ENCODE results near the gene C1orf174.

- no peak for TF ChIP-seq CTCF (conservative IDR thresholded peaks at IDR 0.05; ENCODE audit: low read depth, low read length)
- no peak for TF ChIP-seq EZH2phosphoT487 (IDR thresholded peaks at IDR 0.05; ENCODE audit: borderline replicate concordance, low read length)
- no peak for TF ChIP-seq EZH2 (IDR thresholded peaks at IDR 0.05; ENCODE audit: low read length, unreplicated experiment)
These were observed 19.5 kb downstream of the C1orf174 start for GRCh38 chr1:3880429-3881192.
